Measurements from ENCODE around the gene EPM2AIP1. TPM values are rescaled to one million over a fixed set of nuclear protein-coding genes. Genes with fewer than 3 reads are reported as not detected.

Gene EPM2AIP1
- total and polyA plus RNA-seq, 9 of the 15 experiments (the other 6 are each of a cell fraction or from before 2014, with no cell fraction given), result 6.7 to 44.8 (median 25.2) TPM

- TF ChIP-seq, protein P1, sequence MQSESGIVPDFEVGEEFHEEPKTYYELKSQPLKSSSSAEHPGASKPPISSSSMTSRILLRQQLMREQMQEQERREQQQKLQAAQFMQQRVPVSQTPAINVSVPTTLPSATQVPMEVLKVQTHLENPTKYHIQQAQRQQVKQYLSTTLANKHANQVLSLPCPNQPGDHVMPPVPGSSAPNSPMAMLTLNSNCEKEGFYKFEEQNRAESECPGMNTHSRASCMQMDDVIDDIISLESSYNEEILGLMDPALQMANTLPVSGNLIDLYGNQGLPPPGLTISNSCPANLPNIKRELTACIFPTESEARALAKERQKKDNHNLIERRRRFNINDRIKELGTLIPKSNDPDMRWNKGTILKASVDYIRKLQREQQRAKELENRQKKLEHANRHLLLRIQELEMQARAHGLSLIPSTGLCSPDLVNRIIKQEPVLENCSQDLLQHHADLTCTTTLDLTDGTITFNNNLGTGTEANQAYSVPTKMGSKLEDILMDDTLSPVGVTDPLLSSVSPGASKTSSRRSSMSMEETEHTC (IDR thresholded peaks at IDR 0.05), result no peak
- peak; percentile 79 to 80 for TF ChIP-seq TRIM24 (IDR thresholded peaks at IDR 0.05)
- TF ChIP-seq NFRKB (IDR thresholded peaks at IDR 0.05; ENCODE audit: low read depth), result no peak
- no peak for TF ChIP-seq SETDB1 (IDR thresholded peaks at IDR 0.05; ENCODE audit: low read length)
- TF ChIP-seq ILF3 (IDR thresholded peaks at IDR 0.05; ENCODE audit: borderline replicate concordance), result no peak
- no peak for TF ChIP-seq SIN3B (IDR thresholded peaks at IDR 0.05; ENCODE audit: low read depth)
- TF ChIP-seq, protein P2, sequence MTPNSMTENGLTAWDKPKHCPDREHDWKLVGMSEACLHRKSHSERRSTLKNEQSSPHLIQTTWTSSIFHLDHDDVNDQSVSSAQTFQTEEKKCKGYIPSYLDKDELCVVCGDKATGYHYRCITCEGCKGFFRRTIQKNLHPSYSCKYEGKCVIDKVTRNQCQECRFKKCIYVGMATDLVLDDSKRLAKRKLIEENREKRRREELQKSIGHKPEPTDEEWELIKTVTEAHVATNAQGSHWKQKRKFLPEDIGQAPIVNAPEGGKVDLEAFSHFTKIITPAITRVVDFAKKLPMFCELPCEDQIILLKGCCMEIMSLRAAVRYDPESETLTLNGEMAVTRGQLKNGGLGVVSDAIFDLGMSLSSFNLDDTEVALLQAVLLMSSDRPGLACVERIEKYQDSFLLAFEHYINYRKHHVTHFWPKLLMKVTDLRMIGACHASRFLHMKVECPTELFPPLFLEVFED (CRISPR knock-in tag; conservative IDR thresholded peaks at IDR 0.05), result no peak
- no peak for TF ChIP-seq ZNF174 (CRISPR knock-in tag; IDR thresholded peaks at IDR 0.05)
- no peak for TF ChIP-seq CEBPG (CRISPR knock-in tag; IDR thresholded peaks at IDR 0.05)
- no peak for TF ChIP-seq CEBPG (tag; conservative IDR thresholded peaks at IDR 0.05 in 1 of 2, IDR thresholded peaks at IDR 0.05 in 1 of 2)
- no peak for TF ChIP-seq MAZ (CRISPR knock-in tag; conservative IDR thresholded peaks at IDR 0.05 in 1 of 2, IDR thresholded peaks at IDR 0.05 in 1 of 2)
- no peak for TF ChIP-seq MYBL2 (IDR thresholded peaks at IDR 0.05; ENCODE audit: low read depth)
- TF ChIP-seq MYBL2 (CRISPR knock-in tag; IDR thresholded peaks at IDR 0.05; ENCODE audit: borderline replicate concordance), result no peak
- TF ChIP-seq, protein P3, sequence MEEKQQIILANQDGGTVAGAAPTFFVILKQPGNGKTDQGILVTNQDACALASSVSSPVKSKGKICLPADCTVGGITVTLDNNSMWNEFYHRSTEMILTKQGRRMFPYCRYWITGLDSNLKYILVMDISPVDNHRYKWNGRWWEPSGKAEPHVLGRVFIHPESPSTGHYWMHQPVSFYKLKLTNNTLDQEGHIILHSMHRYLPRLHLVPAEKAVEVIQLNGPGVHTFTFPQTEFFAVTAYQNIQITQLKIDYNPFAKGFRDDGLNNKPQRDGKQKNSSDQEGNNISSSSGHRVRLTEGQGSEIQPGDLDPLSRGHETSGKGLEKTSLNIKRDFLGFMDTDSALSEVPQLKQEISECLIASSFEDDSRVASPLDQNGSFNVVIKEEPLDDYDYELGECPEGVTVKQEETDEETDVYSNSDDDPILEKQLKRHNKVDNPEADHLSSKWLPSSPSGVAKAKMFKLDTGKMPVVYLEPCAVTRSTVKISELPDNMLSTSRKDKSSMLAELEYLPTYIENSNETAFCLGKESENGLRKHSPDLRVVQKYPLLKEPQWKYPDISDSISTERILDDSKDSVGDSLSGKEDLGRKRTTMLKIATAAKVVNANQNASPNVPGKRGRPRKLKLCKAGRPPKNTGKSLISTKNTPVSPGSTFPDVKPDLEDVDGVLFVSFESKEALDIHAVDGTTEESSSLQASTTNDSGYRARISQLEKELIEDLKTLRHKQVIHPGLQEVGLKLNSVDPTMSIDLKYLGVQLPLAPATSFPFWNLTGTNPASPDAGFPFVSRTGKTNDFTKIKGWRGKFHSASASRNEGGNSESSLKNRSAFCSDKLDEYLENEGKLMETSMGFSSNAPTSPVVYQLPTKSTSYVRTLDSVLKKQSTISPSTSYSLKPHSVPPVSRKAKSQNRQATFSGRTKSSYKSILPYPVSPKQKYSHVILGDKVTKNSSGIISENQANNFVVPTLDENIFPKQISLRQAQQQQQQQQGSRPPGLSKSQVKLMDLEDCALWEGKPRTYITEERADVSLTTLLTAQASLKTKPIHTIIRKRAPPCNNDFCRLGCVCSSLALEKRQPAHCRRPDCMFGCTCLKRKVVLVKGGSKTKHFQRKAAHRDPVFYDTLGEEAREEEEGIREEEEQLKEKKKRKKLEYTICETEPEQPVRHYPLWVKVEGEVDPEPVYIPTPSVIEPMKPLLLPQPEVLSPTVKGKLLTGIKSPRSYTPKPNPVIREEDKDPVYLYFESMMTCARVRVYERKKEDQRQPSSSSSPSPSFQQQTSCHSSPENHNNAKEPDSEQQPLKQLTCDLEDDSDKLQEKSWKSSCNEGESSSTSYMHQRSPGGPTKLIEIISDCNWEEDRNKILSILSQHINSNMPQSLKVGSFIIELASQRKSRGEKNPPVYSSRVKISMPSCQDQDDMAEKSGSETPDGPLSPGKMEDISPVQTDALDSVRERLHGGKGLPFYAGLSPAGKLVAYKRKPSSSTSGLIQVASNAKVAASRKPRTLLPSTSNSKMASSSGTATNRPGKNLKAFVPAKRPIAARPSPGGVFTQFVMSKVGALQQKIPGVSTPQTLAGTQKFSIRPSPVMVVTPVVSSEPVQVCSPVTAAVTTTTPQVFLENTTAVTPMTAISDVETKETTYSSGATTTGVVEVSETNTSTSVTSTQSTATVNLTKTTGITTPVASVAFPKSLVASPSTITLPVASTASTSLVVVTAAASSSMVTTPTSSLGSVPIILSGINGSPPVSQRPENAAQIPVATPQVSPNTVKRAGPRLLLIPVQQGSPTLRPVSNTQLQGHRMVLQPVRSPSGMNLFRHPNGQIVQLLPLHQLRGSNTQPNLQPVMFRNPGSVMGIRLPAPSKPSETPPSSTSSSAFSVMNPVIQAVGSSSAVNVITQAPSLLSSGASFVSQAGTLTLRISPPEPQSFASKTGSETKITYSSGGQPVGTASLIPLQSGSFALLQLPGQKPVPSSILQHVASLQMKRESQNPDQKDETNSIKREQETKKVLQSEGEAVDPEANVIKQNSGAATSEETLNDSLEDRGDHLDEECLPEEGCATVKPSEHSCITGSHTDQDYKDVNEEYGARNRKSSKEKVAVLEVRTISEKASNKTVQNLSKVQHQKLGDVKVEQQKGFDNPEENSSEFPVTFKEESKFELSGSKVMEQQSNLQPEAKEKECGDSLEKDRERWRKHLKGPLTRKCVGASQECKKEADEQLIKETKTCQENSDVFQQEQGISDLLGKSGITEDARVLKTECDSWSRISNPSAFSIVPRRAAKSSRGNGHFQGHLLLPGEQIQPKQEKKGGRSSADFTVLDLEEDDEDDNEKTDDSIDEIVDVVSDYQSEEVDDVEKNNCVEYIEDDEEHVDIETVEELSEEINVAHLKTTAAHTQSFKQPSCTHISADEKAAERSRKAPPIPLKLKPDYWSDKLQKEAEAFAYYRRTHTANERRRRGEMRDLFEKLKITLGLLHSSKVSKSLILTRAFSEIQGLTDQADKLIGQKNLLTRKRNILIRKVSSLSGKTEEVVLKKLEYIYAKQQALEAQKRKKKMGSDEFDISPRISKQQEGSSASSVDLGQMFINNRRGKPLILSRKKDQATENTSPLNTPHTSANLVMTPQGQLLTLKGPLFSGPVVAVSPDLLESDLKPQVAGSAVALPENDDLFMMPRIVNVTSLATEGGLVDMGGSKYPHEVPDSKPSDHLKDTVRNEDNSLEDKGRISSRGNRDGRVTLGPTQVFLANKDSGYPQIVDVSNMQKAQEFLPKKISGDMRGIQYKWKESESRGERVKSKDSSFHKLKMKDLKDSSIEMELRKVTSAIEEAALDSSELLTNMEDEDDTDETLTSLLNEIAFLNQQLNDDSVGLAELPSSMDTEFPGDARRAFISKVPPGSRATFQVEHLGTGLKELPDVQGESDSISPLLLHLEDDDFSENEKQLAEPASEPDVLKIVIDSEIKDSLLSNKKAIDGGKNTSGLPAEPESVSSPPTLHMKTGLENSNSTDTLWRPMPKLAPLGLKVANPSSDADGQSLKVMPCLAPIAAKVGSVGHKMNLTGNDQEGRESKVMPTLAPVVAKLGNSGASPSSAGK (IDR thresholded peaks at IDR 0.05), result no peak
These were observed 38.3 kb downstream of the EPM2AIP1 start (continued) for GRCh38 chr3:36954452-36955134.
